Endothelial cell of umbilical vein (primary cell): ENCODE measurements around the gene SLC39A5.
"Not testable (repeated sequence)": the region's sequence is repeated elsewhere in the genome, so short reads cannot be mapped to it uniquely, and the experiment has no call there.

ENCODE experiments used
- CTCF ChIP-seq, 2 donors: IDR thresholded peaks; 1 replicate in 1 of 2; 2 replicates in 1 of 2; pipeline ENCODE4 v1.5.1; 2011; ENCODE audit warnings: low read length in 2 of 2, mild to moderate bottlenecking in 2 of 2, moderate library complexity in 2 of 2, control low read depth in 1 of 2, inconsistent platforms in 1 of 2, low read depth in 1 of 2; ENCODE audit not compliant: insufficient read depth in 1 of 2; ENCODE audit errors: extremely low read depth in 1 of 2
- GATA2 ChIP-seq: IDR thresholded peaks from 2 replicates; pipeline ENCODE4 v1.7.0; 2011; ENCODE audit warnings: low read depth, mild to moderate bottlenecking, moderate library complexity, mixed read lengths, low read length; ENCODE audit not compliant: insufficient read length, insufficient read depth
- MAX ChIP-seq: IDR thresholded peaks from 2 replicates; pipeline ENCODE4 v1.6.1; 2011; ENCODE audit not compliant: insufficient read depth, insufficient read length
- POLR2A ChIP-seq: IDR thresholded peaks from 2 replicates; pipeline ENCODE4 v1.6.1; 2012; ENCODE audit warnings: low read depth, mild to moderate bottlenecking, control low read depth, low read length

- TF ChIP-seq CTCF (IDR thresholded peaks at IDR 0.05; ENCODE audit: extremely low read depth in 1 of 2, insufficient read depth in 1 of 2, low read depth in 1 of 2, low read length in 2 of 2); POLR2A; MAX; GATA2: not testable (repeated sequence)
Measured at GRCh38 chr12:56266068-56266692, 36.3 kb downstream of the SLC39A5 start.
